Heart left ventricle (tissue), 16 donors: Measurements from ENCODE around the gene SLC29A2. TPM values are rescaled to one million over a fixed set of nuclear protein-coding genes. Genes with fewer than 3 reads are reported as not detected.

Experiments used
- ATAC-seq, 4 donors: fragments of 200-7000 bp; cut with Tn5 transposase; one replicate each; pipeline ENCODE4 v1.9.1; 2020 to 2022; ENCODE audit warnings: moderate library complexity in 4 of 4, mild to moderate bottlenecking in 3 of 4, moderate number of reproducible peaks in 1 of 4
- DNase-seq, 5 donors: peaks; one replicate each; pipeline ENCODE4 v3.0.0-alpha.2; 2020
- H3K27ac ChIP-seq, 12 donors: fragments of 200-600 bp; sonication (generic) in 4 of 12; one replicate each; pipeline versions ENCODE4 v1.5.0 to v1.8.0; 2016 to 2022; ENCODE audit warnings: mild to moderate bottlenecking in 2 of 12
- H3K27me3 ChIP-seq, 9 donors: fragments of 200-600 bp; sonication (generic) in 2 of 9; one replicate each; pipeline versions ENCODE4 v1.5.1 to v1.8.0; 2016 to 2022; ENCODE audit warnings: mild to moderate bottlenecking in 3 of 9
- H3K36me3 ChIP-seq, 9 donors: fragments of 200-600 bp; sonication (generic) in 2 of 9; one replicate each; pipeline versions ENCODE4 v1.5.0 to v1.8.0; 2018 to 2022; ENCODE audit warnings: mild to moderate bottlenecking in 2 of 9
- H3K4me1 ChIP-seq, 12 donors: fragments of 200-600 bp; sonication (generic) in 4 of 12; one replicate each; pipeline versions ENCODE4 v1.5.0 to v1.8.0; 2016 to 2022; ENCODE audit warnings: mild to moderate bottlenecking in 3 of 12
- H3K4me3 ChIP-seq, 12 donors: fragments of 200-600 bp; sonication (generic) in 4 of 12; one replicate each; pipeline versions ENCODE4 v1.5.0 to v1.8.0; 2017 to 2022; ENCODE audit warnings: mild to moderate bottlenecking in 9 of 12, moderate library complexity in 4 of 12
- H3K9me3 ChIP-seq, 12 donors: fragments of 200-600 bp; sonication (generic) in 4 of 12; one replicate each; pipeline versions ENCODE4 v1.5.0 to v1.8.0; 2016 to 2022; ENCODE audit warnings: mild to moderate bottlenecking in 1 of 12
- POLR2A ChIP-seq, 2 donors: fragments of 450-650 bp; IDR thresholded peaks; one replicate each; pipeline ENCODE4 v1.6.1; 2017; ENCODE audit warnings: antibody characterized with exemption in 2 of 2, mild to moderate bottlenecking in 2 of 2, moderate library complexity in 2 of 2
- WGBS, 4 donors: extraction: QIAGEN DNeasy Blood & Tissue Kit in 2 of 4; methylation state at CpG; one replicate each; pipeline versions ENCODE4 v1.1.5 to v1.1.7; 2013 to 2018; 5-methylcytosine and 5-hydroxymethylcytosine counted together
- intact Hi-C, 10 donors: fragments of 100-400 bp; cut with DNase I; formaldehyde crosslinking; loops; one replicate each; pipeline versions ENCODE4 v1.11.1 to v1.14.2; 2022
- polyA plus RNA-seq, 2 donors: library from polyadenylated mRNA; stranded (reverse); fragments of 200-250 nt; gene quantifications; one replicate each; pipeline ENCODE4 v1.2.3, GENCODE V29; 2013
- total RNA-seq, 9 donors: library from RNA; depleted of rRNA in 2 of 9; stranded (reverse); fragments of >200 nt in 2 of 9; fragmentation: NEBNext Ultra II Directional in 3 of 9; extraction: Animal tissue kit (Norgen Biotek cat#: 25700) in 3 of 9; gene quantifications; one replicate each; pipeline versions ENCODE4 v1.1.0 to v1.2.4, GENCODE V29; 2016 to 2023
- TF ChIP-seq, protein P1 (sequence below), 12 donors: fragments of 200-600 bp; sonication (generic) in 4 of 12; IDR thresholded peaks; one replicate each; pipeline versions ENCODE4 v1.5.0 to v1.8.0; 2018 to 2022; ENCODE audit warnings: antibody characterized with exemption in 12 of 12, mild to moderate bottlenecking in 5 of 12
- donor health status: ischemic (EF 13 %, LVEDD 7.1; RV severe dilation, severe dysfunction).
- donor health status: healthy with polysubstance abuse.
- donor health status: DM: no; HTN: yes; CAD: no.
- donor health status: DM: no; HTN: no; CAD: no.
- donor health status: ischemic (EF 25% LVEDD 6.9; RV normal size, moderate dysfunction).
- donor health status: ischemic (EF 25% LVEDD 5.7; RV mildly dilated, moderate dysfunction).
- donor health status: healthy.
- donor health status: DM: yes; HTN: yes; CAD: no.
- donor health status: ischemic (EF 35%, LVEDD 5.7; RV mildly dilated, moderate dysfunction).
- donor health status: nonischemic (EF 11% LVEDD 7.7; RV severe dilation, severe dysfunction).
- donor health status: DM: yes; HTN: yes; CAD: no.
- donor health status: PGD.
- donor health status: ischemic (EF 29% LVEDD 5.4; RV normal size, mild dysfunction).
- donor health status: nonischemic (EF 23%, LVEDD 6.1; RV moderate dilation, normal function).

SLC29A2 gene
- total and polyA plus RNA-seq, 11 donors, result 6.8 to 30.9 (median 13.1) TPM

- TF ChIP-seq, protein P1, sequence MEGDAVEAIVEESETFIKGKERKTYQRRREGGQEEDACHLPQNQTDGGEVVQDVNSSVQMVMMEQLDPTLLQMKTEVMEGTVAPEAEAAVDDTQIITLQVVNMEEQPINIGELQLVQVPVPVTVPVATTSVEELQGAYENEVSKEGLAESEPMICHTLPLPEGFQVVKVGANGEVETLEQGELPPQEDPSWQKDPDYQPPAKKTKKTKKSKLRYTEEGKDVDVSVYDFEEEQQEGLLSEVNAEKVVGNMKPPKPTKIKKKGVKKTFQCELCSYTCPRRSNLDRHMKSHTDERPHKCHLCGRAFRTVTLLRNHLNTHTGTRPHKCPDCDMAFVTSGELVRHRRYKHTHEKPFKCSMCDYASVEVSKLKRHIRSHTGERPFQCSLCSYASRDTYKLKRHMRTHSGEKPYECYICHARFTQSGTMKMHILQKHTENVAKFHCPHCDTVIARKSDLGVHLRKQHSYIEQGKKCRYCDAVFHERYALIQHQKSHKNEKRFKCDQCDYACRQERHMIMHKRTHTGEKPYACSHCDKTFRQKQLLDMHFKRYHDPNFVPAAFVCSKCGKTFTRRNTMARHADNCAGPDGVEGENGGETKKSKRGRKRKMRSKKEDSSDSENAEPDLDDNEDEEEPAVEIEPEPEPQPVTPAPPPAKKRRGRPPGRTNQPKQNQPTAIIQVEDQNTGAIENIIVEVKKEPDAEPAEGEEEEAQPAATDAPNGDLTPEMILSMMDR (IDR thresholded peaks at IDR 0.05), result no peak
- Histone ChIP-seq H3K27ac (peak overlapping the region in 3 of 12 donors; percentile 85 to 92 (median 89)), H3K9me3 (no peaks in the 10 kb centered on the region), H3K4me1 (peaks cover 0 to 48% (median 23%) of the 10 kb centered on the region in 12 donors), H3K27me3 (peaks cover 0 to 30% (median 9%) of the 10 kb centered on the region in 9 donors), H3K4me3 (no peak overlapping the region), H3K36me3 (peaks cover 0 to 4% (median 0%) of the 10 kb centered on the region in 9 donors)
- intact Hi-C loops, result no loop called here
- ATAC-seq, result no peak
- DNase-seq, result no peak
- WGBS, 4 donors, result 81 to 87% (median 84%) methylated on average over 14 to 25 of the region's 25 CpGs
Observed at GRCh38 chr11:66369073-66369894, 2.3 kb downstream of the SLC29A2 start.

GRCh38 chr11:66368484-66368883 lies 3.1 kb downstream of the SLC29A2 start:
- intact Hi-C loops, result no loop called here
- no peak for ATAC-seq
- Histone ChIP-seq H3K4me3 (no peak overlapping the region), H3K4me1 (peaks cover 0 to 44% (median 22%) of the 10 kb centered on the region in 12 donors), H3K27me3 (peaks cover 0 to 22% (median 8%) of the 10 kb centered on the region in 9 donors), H3K9me3 (no peaks in the 10 kb centered on the region), H3K27ac (no peak overlapping the region), H3K36me3 (peaks cover 0 to 4% (median 0%) of the 10 kb centered on the region in 9 donors)
- peak in 1 of 5 donors; percentile 54 for DNase-seq
- WGBS, 4 donors, result 84 to 100% (median 91%) methylated on average over 1 to 6 of the region's 6 CpGs
- TF ChIP-seq POLR2A (IDR thresholded peaks at IDR 0.05), result no peak
- TF ChIP-seq, protein P1 (IDR thresholded peaks at IDR 0.05), result no peak

DNA sequence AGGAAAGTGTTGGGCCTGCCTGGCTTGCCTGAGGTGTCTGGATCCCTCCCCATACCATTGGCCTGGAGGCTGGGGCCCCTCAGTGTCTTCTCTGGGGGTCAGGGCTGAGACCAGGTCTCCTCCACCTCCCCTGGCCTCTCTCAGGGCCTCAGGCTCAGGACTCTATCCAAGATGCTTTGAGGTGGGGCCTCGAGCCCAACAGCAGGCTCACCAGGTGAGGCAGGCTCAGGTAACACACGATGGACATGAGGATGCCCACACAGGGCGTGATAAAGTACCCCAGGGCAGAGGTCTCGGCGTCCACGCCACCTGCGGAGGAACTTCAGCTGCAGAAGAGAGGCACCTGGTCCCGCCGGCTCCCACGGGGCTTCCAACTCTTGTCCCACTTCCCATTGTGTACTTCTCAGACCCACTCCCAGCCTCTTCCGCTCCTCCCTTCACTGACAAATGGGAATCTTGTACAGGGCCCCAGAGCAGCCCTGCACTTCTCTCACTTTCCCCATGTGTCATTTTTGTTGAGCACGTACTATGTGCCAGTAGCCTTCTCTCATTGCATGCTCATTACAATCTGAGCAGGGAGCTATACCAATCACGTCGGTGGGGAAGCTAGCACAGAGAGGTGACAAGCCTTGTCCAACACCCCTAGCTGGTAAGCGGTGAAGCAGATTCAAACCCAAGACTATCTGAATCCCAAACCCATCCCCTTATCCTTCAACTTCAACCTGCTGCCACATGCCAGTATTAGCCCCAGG lies 3.8 kb downstream of the SLC29A2 start:
- no peaks in the 10 kb centered on the region for H3K9me3 ChIP-seq
- H3K27me3 ChIP-seq, result peaks cover 0 to 16% (median 4%) of the 10 kb centered on the region in 9 donors
- H3K27ac ChIP-seq, result no peak overlapping the region
- H3K4me1 ChIP-seq, result peaks cover 0 to 44% (median 20%) of the 10 kb centered on the region in 12 donors
- DNase-seq, result peak in 1 of 5 donors; percentile 37
- intact Hi-C loops, result no loop called here
- WGBS, 4 donors, result 88 to 93% (median 89%) methylated on average over 12 to 15 of the region's 15 CpGs
- no peak for ATAC-seq
- H3K36me3 ChIP-seq, result peaks cover 0 to 4% (median 0%) of the 10 kb centered on the region in 9 donors
- H3K4me3 ChIP-seq, result no peak overlapping the region
- TF ChIP-seq POLR2A (IDR thresholded peaks at IDR 0.05), result no peak
- TF ChIP-seq, protein P1 (IDR thresholded peaks at IDR 0.05), result no peak
